Ascending aorta (tissue), 2 donors: ENCODE results near the gene SHANK3. TPM values are rescaled to one million over a fixed set of nuclear protein-coding genes. Genes with fewer than 3 reads are reported as not detected.
A peak's percentile ranks its signal among the peaks of the same experiment; 100 is the strongest.

Experiments used
- DNase-seq, 2 donors: peaks; one replicate each; pipeline ENCODE4 v3.0.0-alpha.2; 2019; ENCODE audit warnings: low spot score in 2 of 2
- H3K27ac ChIP-seq, 2 donors: fragments of 200-600 bp; sonication (generic); one replicate each; pipeline ENCODE4 v1.5.1; 2016 to 2017; ENCODE audit warnings: mild to moderate bottlenecking in 1 of 2
- H3K27me3 ChIP-seq: fragments of 200-600 bp; sonication (generic); one replicate; pipeline ENCODE4 v1.5.1; 2017
- H3K36me3 ChIP-seq, 2 donors: fragments of 200-600 bp; sonication (generic); one replicate each; pipeline ENCODE4 v1.5.1; 2016
- H3K4me1 ChIP-seq, 2 donors: fragments of 200-600 bp; sonication (generic); one replicate each; pipeline ENCODE4 v1.5.1; 2016 to 2017; ENCODE audit warnings: mild to moderate bottlenecking in 1 of 2
- H3K4me3 ChIP-seq, 2 donors: fragments of 200-600 bp; sonication (generic); one replicate each; pipeline ENCODE4 v1.5.1; 2016 to 2017; ENCODE audit warnings: mild to moderate bottlenecking in 1 of 2
- H3K9me3 ChIP-seq, 2 donors: fragments of 200-600 bp; sonication (generic); one replicate each; pipeline ENCODE4 v1.5.1; 2016
- intact Hi-C: fragments of 100-400 bp; cut with DNase I; formaldehyde crosslinking; loops from one replicate; pipeline ENCODE4 v1.15.1; 2023
- total RNA-seq: library from RNA; depleted of rRNA; stranded (reverse); fragments of >200 nt; gene quantifications from one replicate; pipeline ENCODE4 v1.1.0, GENCODE V29; 2016
- TF ChIP-seq, protein P1 (sequence below), 3 experiments: fragments of 200-600 bp in 2 of 3; fragments of 450-650 bp in 1 of 3; sonication (generic) in 2 of 3; IDR thresholded peaks; one replicate each; pipeline ENCODE4 v1.5.1; 2016 to 2019; ENCODE audit warnings: antibody characterized with exemption in 3 of 3, mild to moderate bottlenecking in 1 of 3, moderate library complexity in 1 of 3

SHANK3 gene
- total RNA-seq, 1 donor from 2014 or later, result 128 TPM

DNA sequence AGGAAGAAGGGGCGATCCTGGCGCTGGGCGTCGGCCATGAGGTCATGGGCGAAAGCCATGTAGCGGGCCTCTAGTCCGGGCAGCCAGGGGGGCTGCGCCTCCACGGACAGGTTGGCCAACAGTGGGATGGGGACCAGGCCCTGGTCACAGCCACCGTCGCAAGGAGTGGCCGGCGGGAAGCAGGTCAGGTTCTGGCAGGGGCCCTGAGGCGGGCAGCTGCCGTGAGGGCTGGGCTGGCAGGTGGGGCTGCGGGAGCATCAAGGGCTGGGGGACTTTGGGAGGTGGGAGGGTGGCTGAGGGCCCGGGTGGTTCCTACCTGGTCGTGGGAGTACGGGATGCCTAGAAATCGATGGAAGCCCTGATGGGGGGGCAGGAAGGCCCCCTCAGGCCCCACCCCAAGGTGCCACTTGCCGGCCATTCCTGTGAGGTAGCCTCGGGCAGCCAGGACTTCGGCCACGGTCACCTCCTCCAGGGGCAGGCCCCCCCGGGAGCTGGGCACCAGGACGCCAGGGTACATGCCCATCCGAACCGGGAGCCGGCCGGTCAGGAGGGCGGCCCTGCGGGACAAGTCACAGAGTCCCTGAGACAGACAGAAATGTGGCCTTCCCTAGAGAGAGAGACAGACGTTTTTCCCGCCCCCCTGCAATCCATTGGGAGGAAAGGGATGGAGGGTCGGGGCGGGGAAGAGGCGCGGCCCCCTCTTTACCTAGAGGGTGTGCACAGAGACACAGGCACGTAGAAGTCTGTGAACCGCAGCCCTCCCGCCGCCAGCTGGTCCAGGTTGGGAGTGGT, 45.6 kb upstream of the SHANK3 start:
- TF ChIP-seq, protein P1, sequence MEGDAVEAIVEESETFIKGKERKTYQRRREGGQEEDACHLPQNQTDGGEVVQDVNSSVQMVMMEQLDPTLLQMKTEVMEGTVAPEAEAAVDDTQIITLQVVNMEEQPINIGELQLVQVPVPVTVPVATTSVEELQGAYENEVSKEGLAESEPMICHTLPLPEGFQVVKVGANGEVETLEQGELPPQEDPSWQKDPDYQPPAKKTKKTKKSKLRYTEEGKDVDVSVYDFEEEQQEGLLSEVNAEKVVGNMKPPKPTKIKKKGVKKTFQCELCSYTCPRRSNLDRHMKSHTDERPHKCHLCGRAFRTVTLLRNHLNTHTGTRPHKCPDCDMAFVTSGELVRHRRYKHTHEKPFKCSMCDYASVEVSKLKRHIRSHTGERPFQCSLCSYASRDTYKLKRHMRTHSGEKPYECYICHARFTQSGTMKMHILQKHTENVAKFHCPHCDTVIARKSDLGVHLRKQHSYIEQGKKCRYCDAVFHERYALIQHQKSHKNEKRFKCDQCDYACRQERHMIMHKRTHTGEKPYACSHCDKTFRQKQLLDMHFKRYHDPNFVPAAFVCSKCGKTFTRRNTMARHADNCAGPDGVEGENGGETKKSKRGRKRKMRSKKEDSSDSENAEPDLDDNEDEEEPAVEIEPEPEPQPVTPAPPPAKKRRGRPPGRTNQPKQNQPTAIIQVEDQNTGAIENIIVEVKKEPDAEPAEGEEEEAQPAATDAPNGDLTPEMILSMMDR (IDR thresholded peaks at IDR 0.05), result no peak
- Histone ChIP-seq H3K27me3 (no peaks in the 10 kb centered on the region), H3K9me3 (no peaks in the 10 kb centered on the region), H3K36me3 (no peaks in the 10 kb centered on the region), H3K27ac (peak overlapping the region; percentile 46 to 84), H3K4me1 (peaks cover 4 to 12% of the 10 kb centered on the region in 2 donors), H3K4me3 (peak overlapping the region; percentile 63 to 67)
- intact Hi-C loops, result loop anchor here (5.0 kb wide), 3 partner anchors 100 to 775 kb away; partner anchors contain the start of genes SCO2 and ZBED4
- no peak for DNase-seq

DNA sequence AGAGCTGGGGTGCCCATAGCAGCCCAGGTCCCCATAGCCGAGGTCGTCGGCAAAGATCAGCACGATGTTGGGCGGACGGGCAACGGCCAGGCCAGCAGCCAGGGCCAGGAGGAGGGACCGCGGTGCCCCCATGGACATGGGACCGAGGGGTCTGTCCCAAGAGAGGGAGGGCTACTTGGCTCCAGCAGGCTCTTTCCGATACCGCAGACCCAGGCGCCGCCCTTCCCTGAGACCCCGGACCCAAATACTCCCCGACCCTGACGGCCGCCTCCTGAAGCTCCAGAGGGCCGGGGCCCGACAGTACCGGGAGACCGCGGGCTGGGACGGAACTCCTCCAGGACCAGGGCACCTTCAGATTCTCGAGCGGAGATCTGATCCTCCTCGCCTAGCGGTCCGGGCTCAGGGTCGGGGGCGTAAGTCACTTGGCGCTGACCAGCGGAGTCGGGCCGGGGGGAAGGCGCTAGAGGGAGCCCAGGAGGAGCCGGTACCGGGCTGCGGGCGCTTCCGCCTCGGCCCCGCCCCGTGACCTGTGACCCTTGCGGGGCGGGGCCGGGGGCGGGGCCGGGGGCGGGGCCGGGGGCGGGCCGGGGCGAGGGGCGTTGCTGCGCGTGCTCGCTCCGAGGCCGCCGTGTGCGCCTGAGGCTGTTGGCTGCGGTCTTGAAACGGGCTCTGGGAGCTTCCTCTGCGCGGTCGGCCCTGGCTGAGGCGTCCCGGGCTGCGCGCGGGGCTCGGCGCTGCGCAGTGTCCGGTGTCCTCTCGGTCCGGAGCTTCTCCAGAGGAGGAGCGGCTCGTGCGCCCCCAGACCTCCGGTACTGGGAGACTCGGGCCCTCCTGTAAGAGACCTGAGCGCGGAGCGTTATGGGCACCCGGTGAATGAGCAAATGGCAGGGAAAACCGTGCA, 44.7 kb upstream of the SHANK3 start, which contains the start of gene ARSA:
ARSA (minus strand) TSS at position 511 of the 901 bp plus-strand sequence; CDS start at position 138, 373 bp downstream.
- H3K9me3 ChIP-seq, result no peaks in the 10 kb centered on the region
- intact Hi-C loops, result loop anchor here (1.0 to 5.0 kb wide), 5 partner anchors 45 to 776 kb away; partner anchors contain the start of genes CHKB, LMF2, SCO2 and ZBED4
- DNase-seq, result peak; percentile 27 to 86
- H3K27me3 ChIP-seq, result no peaks in the 10 kb centered on the region
- no peaks in the 10 kb centered on the region for H3K36me3 ChIP-seq
- TF ChIP-seq, protein P1 (IDR thresholded peaks at IDR 0.05), result peak; percentile 1 to 47 (median 18)
- peaks cover 4 to 12% of the 10 kb centered on the region in 2 donors for H3K4me1 ChIP-seq
- H3K27ac ChIP-seq, result peak within 1 kb of the TSS; percentile 46 to 84
- peak within 1 kb of the TSS; percentile 63 to 67 for H3K4me3 ChIP-seq

DNA sequence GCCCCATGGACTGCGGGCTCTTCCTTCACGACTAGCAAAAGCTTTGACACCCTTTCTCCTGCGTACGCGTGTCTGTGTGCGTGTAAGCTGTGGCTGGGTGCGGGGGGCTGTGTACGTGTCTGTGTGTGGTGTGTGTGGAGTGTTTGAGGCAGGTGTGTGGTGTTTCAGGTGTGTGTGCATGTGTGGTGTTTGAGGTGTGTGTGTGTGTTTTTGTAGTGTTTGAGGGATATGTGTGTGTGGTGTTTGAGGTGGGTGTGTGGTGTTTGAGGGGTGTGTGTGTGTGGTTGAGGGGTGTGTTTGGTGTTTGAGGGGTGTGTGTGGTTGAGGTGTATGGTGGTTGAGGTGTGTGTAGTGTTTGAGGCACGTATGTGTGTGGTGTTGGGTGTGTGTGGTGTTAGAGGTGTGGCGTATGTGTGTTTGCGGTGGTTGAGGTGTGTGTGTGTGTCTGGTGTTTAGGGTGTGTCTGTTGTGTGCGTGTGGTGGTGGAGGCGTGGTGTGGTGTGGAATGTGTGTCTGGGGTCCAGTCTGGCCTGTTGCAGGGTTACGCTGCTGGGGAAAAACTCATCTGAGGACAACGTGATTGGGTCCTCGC, 44.0 kb upstream of the SHANK3 start:
- no peaks in the 10 kb centered on the region for H3K36me3 ChIP-seq
- peak overlapping the region; percentile 63 to 67 for H3K4me3 ChIP-seq
- H3K27ac ChIP-seq, result peak overlapping the region; percentile 33 to 60
- peaks cover 4 to 12% of the 10 kb centered on the region in 2 donors for H3K4me1 ChIP-seq
- H3K27me3 ChIP-seq, result no peaks in the 10 kb centered on the region
- no peaks in the 10 kb centered on the region for H3K9me3 ChIP-seq
- intact Hi-C loops, result loop anchor here (1.0 to 5.0 kb wide), 5 partner anchors 46 to 776 kb away; partner anchors contain the start of genes CHKB, LMF2, SCO2 and ZBED4
- TF ChIP-seq, protein P1 (IDR thresholded peaks at IDR 0.05), result no peak
- DNase-seq, result no peak

DNA sequence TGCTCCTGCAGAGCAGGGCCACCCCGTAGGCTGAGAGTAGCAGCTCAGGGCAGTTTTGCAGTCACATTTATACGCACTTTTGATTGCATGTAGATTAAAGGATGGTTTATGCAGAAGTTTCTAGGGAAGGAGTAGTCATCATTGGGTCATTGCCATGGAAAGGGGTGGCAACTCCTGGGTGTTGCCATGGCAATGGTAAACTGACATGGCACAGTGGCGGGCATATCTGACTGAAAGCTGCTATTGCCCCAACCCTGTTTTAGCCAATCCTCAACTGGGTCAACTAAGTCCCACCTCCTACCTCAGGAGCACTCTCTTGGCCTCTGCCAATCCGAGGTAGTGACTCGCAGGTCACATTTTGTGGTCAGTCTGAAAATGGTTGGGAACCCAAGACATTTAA, 42.2 kb upstream of the SHANK3 start:
- intact Hi-C loops, result no loop called here

More for the DNA sequence above, 42.2 kb upstream of the SHANK3 start:
- H3K9me3 ChIP-seq, result no peaks in the 10 kb centered on the region
- H3K4me1 ChIP-seq, result peaks cover 4 to 12% of the 10 kb centered on the region in 2 donors
- TF ChIP-seq, protein P1 (IDR thresholded peaks at IDR 0.05), result no peak
- H3K27me3 ChIP-seq, result no peaks in the 10 kb centered on the region
- DNase-seq, result no peak
- H3K27ac ChIP-seq, result no peak overlapping the region
- H3K36me3 ChIP-seq, result no peaks in the 10 kb centered on the region
- H3K4me3 ChIP-seq, result no peak overlapping the region
